ENCODE data around the gene SCO1. TPM values are rescaled to one million over a fixed set of nuclear protein-coding genes. Genes with fewer than 3 reads are reported as not detected.

The SCO1 gene
- total and polyA plus RNA-seq, 10 of the 15 experiments (the other 5 are each of a cell fraction or from before 2014, with no cell fraction given): 8.2 to 73.0 (median 37.1) TPM

GRCh38 chr17:10731408-10731879 is 34.1 kb upstream of the SCO1 start:
- WGBS (ENCODE audit: insufficient coverage, insufficient replicate concordance, low lambda C conversion rate, missing lambda C conversion rate): 97% methylated on average over 6 of the region's 6 CpGs
- no peak for DNase-seq (ENCODE audit: low read depth, low spot score)
- H3K27ac ChIP-seq (ENCODE audit: control insufficient read depth, insufficient read depth): no peak overlapping the region
- ATAC-seq: no peak
- no peak overlapping the region for H3K4me3 ChIP-seq
- POLR2A ChIA-PET: no interaction called here
- CTCF ChIA-PET: interaction anchor here (0.6 kb wide), 1 partner anchor 963 kb away, joined by 3 read pairs; no protein-coding TSS in a partner anchor
- H2AFZ ChIP-seq (ENCODE audit: control insufficient read depth, low read depth, low read length): no peak overlapping the region
- RAD21 ChIA-PET (ENCODE audit: unreplicated experiment): no interaction called here
- SMC1A ChIA-PET (ENCODE audit: uncharacterized antibody, unreplicated experiment): no interaction called here
- H3K4me1 ChIP-seq (ENCODE audit: control insufficient read depth, insufficient read depth, low read length): no peaks in the 10 kb centered on the region
- no peaks in the 10 kb centered on the region for H3K9me3 ChIP-seq (replicated peaks; ENCODE audit: control insufficient read depth, insufficient read depth, low read length)
- no peak overlapping the region for H3K4me2 ChIP-seq (ENCODE audit: control insufficient read depth, insufficient read depth)
- in situ Hi-C loops (cut with MboI) (no loop called here), intact Hi-C loops (cut with micrococcal nuclease; ENCODE audit: unreplicated experiment) (loop anchor here (10.0 kb wide), 1 partner anchor 97 kb away; no protein-coding TSS in a partner anchor)
- no TSS peak for BruUV-seq (replicated peaks)
- H3K36me3 ChIP-seq (ENCODE audit: control insufficient read depth in 2 of 2, insufficient read depth in 2 of 2, low read length in 1 of 2): no peaks in the 10 kb centered on the region
- no peak overlapping the region for H3K9ac ChIP-seq (ENCODE audit: control insufficient read depth, insufficient read depth, low read length)
- no peaks in the 10 kb centered on the region; a peak in 2 of 4 replicates for H3K27me3 ChIP-seq (replicated peaks in 1 of 2; ENCODE audit: control insufficient read depth in 2 of 2, insufficient read depth in 2 of 2, low read length in 1 of 2)
- no peaks in the 10 kb centered on the region for H3K79me2 ChIP-seq (ENCODE audit: control insufficient read depth, insufficient read depth, low read length)
- FAIRE-seq: no peak
- no peaks in the 10 kb centered on the region for H4K20me1 ChIP-seq (ENCODE audit: control insufficient read depth, insufficient read depth)
- no peak for TF ChIP-seq MYB (IDR thresholded peaks at IDR 0.05; ENCODE audit: borderline replicate concordance, low read depth, low read length)
- no peak for TF ChIP-seq KDM1A (IDR thresholded peaks at IDR 0.05; ENCODE audit: borderline replicate concordance)
- no peak for TF ChIP-seq HSF1 (IDR thresholded peaks at IDR 0.05; ENCODE audit: low read depth, low read length)
- no peak for TF ChIP-seq IKZF2 (IDR thresholded peaks at IDR 0.05)
- no peak for TF ChIP-seq CEBPB (IDR thresholded peaks at IDR 0.05; ENCODE audit: borderline replicate concordance in 1 of 2, low read depth in 2 of 2, low read length in 2 of 2)
- TF ChIP-seq TARDBP (IDR thresholded peaks at IDR 0.05; ENCODE audit: borderline replicate concordance): no peak
- TF ChIP-seq DPF2 (IDR thresholded peaks at IDR 0.05): no peak
- no peak for TF ChIP-seq FOXM1 (IDR thresholded peaks at IDR 0.05; ENCODE audit: low read depth, low read length)
- TF ChIP-seq ZNF687 (IDR thresholded peaks at IDR 0.05): no peak
- TF ChIP-seq SIX5 (IDR thresholded peaks at IDR 0.05; ENCODE audit: low read depth, low read length, severe bottlenecking): no peak
- TF ChIP-seq YBX1 (IDR thresholded peaks at IDR 0.05): no peak
- TF ChIP-seq BCL3 (IDR thresholded peaks at IDR 0.05; ENCODE audit: borderline replicate concordance, insufficient read depth, low read depth, low read length, poor library complexity, severe bottlenecking): no peak
- TF ChIP-seq ZSCAN29 (IDR thresholded peaks at IDR 0.05): no peak
- no peak for TF ChIP-seq NBN (IDR thresholded peaks at IDR 0.05)
- no peak for TF ChIP-seq NR2C2 (IDR thresholded peaks at IDR 0.05; ENCODE audit: borderline replicate concordance, control insufficient read depth, insufficient read length, low read depth)
- no peak for TF ChIP-seq MLLT1 (IDR thresholded peaks at IDR 0.05)

All from GM12878 (cell line).